Stimulated activated naive CD4-positive, alpha-beta T cell (primary cell): ENCODE data around the gene ZNF512B.
"Not testable (repeated sequence)": the region's sequence is repeated elsewhere in the genome, so short reads cannot be mapped to it uniquely, and the experiment has no call there.

Experiments used
- DNase-seq, 6 experiments: peaks; one replicate each; lab custom pipeline; 2025; lab: John Stamatoyannopoulos, UW

The ZNF512B gene

DNA sequence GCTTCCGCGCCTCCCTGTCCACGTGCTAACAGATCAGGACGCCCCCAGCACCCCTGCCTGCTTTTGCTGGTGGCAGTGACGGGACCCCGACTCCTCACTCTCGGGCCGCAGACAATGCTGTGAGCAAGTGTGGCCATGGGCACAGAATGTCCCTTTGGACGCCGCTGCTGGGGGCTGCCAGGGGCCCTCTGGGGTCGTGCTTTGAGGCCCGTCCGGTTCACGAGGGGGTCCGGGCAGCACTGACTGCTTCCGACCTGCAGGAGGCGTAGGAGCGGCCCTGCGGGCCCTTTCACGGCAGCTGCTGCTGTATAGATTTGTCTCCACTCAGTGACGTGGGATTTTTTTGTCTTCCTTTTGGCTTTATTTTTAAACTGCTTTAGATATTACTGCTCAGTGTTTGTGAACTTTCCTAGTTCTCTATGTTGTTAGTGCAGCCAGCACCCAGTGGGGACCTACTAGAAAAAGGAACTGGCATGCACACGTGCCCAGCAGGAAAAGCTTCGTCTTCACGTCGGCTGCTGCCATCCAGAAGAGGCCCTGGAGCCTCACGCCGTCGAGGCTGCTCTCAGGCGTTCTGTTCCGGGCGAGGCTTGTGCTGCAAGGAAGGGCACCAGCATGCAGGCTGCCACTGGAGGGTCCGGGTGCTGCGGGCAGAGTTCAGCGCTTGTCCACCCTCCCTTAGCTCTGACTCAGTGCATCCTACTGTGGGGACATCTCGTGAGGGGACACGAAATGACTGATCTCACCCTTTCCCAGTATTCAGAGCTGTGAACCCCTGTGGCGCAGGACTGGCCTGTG, 35.3 kb downstream of the ZNF512B start:
- no peak for DNase-seq

DNA sequence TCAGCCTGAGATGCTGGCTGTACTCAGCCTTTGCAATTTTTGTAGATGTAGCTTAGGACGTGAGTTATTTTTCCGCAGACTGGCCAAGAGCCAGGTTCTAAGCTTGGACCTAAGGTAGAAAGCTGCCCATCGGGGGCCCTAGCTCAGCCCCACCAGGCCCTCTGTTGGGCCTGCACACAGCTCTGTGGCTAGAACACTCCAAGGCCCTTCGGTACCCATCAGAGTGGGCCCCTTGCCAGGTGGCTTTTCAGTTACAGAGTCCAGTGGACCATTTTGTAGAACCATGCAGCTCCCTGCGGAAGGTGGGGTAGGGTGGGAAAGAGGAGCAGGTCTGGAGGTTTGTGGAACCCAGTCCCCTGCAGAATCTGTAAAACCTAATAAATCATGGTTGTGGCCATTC, 36.1 kb downstream of the ZNF512B start:
- no peak for DNase-seq

GRCh38 chr20:63932606-63933160, 37.0 kb downstream of the ZNF512B start:
- no peak for DNase-seq

- no peak for DNase-seq
Observed at GRCh38 chr20:63931735-63932134, 38.0 kb downstream of the ZNF512B start.

GRCh38 chr20:63930971-63931553, 38.7 kb downstream of the ZNF512B start:
- no peak for DNase-seq

GRCh38 chr20:63929473-63929883, 40.3 kb downstream of the ZNF512B start:
- not testable (repeated sequence) for DNase-seq

- no peak for DNase-seq
Observed at GRCh38 chr20:63929071-63929470, 40.7 kb downstream of the ZNF512B start.

DNA sequence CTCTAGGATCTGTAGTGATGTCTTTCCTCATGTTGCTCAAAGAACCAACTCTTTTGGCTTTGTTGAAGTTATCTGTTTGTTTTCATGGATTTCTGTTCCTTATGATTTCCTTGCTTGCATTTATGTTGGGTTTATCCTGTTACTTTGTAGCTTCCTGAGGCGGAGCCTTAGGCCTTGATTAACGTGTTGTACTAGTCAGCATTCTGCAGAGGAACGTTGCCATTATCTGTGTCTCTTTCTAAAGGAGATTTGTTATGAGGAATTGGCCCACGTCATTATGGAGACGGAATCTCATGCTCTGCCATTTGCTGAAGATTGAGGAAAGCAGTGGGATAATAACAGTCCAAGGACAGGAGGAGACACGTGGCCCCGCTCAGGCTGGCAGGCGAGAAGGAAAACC, 43.4 kb downstream of the ZNF512B start:
- DNase-seq = no peak

GRCh38 chr20:63924241-63924640, 45.5 kb downstream of the ZNF512B start:
- no peak for DNase-seq

DNA sequence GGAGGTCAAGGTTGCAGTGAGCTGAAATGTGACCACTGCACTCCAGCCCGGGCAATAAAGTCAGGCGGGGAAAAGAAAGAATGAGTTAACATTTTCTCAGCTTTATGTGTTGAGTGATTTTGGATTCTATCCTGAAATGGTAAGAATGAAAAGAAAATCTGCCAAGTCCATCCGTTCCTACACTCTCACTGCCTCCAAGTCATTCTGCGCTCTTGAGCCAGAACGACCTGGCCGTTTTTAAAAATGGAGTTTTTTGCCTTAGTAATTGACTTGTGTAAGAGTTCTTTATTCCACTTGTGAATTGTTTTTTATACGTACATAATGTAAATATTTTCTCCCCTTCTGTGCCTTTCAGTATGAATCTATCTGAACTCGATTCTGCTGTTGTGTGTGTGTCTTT, 46.1 kb downstream of the ZNF512B start:
- no peak for DNase-seq

- DNase-seq = no peak
Observed at GRCh38 chr20:63920226-63920625, 49.5 kb downstream of the ZNF512B start.

DNA sequence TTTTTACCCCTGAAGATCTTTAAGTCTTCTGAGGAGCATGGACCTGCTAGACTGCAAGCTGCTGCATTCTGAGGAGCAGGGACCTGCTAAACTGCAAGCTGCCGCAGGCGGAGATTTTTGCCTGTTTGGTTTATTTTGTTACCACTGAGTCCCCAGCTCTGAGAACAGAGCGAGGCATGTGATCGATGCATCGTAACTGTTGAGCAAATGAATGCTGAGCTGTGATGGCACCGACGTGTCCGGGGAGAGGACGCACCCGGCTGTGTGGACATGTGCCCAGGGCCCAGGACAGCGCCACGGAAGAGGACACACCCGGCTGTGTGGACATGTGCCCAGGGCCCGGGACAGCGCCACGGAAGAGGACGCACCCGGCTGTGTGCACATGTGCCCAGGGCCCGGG, 50.6 kb downstream of the ZNF512B start:
- DNase-seq = no peak

DNA sequence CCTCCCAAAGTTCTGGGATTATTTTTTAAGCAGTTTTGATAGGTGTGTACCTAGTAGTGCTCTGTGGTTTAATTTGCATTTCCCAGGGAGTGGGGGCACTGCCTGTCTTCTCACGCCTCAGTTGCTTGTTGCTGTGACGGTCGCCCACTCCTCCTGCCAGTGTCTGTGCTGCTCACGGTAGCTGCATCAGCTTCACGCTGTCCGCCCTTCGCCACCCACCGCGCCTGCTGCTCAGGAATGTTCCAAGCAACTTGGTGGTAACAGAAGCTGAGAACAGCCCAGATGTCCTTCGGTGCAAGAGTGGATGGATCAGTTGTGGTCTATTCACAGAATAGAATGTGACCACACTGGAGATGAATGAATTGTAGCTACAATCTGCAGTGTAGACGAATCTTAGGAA, 51.9 kb downstream of the ZNF512B start:
- DNase-seq = no peak

GRCh38 chr20:63916371-63916939, 53.3 kb downstream of the ZNF512B start:
- not testable (repeated sequence) for DNase-seq

DNA sequence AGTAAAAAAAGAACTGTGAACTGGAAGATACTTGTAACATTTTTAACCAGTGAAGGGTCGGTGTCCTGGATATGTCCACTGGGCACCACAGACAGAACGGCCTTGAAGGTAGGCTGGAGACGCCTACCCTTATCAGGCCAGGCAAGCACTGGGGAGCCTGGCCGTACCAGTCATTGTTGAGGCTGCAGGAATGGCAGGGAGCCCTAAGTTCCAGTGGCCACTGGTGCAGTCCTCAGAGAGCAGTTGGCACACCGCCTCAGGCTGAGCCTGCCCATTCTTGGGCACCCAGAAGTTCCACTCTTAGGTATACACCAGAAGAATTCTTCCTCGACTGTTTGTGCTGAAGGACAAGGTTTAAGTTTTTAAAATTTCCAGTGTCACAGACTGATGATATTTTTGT, 54.3 kb downstream of the ZNF512B start:
- DNase-seq = no peak

- no peak for DNase-seq
Observed at GRCh38 chr20:63913768-63914167, 56.0 kb downstream of the ZNF512B start.

GRCh38 chr20:63911176-63911575, 58.6 kb downstream of the ZNF512B start:
- DNase-seq = no peak

GRCh38 chr20:63908008-63908682, 61.6 kb downstream of the ZNF512B start:
- no peak for DNase-seq
